Activated B cell treated with CpG ODN at 0.5 μM for 24 hours (primary cell): Measurements from ENCODE around the gene CHRNA9. TPM values are rescaled to one million over a fixed set of nuclear protein-coding genes. Genes with fewer than 3 reads are reported as not detected.
"Not testable (repeated sequence)": the region's sequence is repeated elsewhere in the genome, so short reads cannot be mapped to it uniquely, and the experiment has no call there.

Experiments
- ATAC-seq: fragments of 200-7000 bp; cut with Tn5 transposase; one replicate; pipeline ENCODE4 v1.10.0; 2021; ENCODE audit warnings: low read depth, mild to moderate bottlenecking, moderate library complexity
- CTCF ChIA-PET: fragments of 350-600 bp; sonication (Branson Sonifier 250); formaldehyde crosslinking; loops from one replicate; lab custom pipeline; 2021; ENCODE audit warnings: antibody characterized with exemption; lab: Charles Lee
- POLR2A ChIA-PET: fragments of 350-600 bp; sonication (Branson Sonifier 250); formaldehyde crosslinking; loops from one replicate; lab custom pipeline; 2021; ENCODE audit warnings: antibody characterized with exemption; lab: Charles Lee
- DNase-seq: peaks from one replicate; pipeline ENCODE4 v3.0.0; 2022
- H3K27ac Mint-ChIP-seq: one replicate; pipeline ENCODE4 v1.8.0; 2020; ENCODE audit warnings: mixed read lengths
- H3K27me3 Mint-ChIP-seq: one replicate; pipeline ENCODE4 v1.8.0; 2021; ENCODE audit warnings: mixed read lengths
- H3K36me3 Mint-ChIP-seq: one replicate; pipeline ENCODE4 v1.8.0; 2021; ENCODE audit warnings: low read depth, mixed read lengths
- H3K4me1 Mint-ChIP-seq: one replicate; pipeline ENCODE4 v1.8.0; 2021; ENCODE audit warnings: mixed read lengths
- H3K4me3 Mint-ChIP-seq: one replicate; pipeline ENCODE4 v1.8.0; 2020; ENCODE audit warnings: mild to moderate bottlenecking, mixed read lengths
- H3K9me3 Mint-ChIP-seq: one replicate; pipeline ENCODE4 v1.8.0; 2020; ENCODE audit warnings: mixed read lengths
- CTCF ChIP-seq: fragments of 200-600 bp; IDR thresholded peaks from one replicate; pipeline ENCODE4 v1.8.0; 2022; ENCODE audit warnings: antibody characterized with exemption, mild to moderate bottlenecking
- intact Hi-C: fragments of 100-400 bp; cut with micrococcal nuclease; formaldehyde crosslinking; loops from one replicate; pipeline ENCODE4 v1.15.1; 2024
- total RNA-seq: library from RNA; stranded (reverse); gene quantifications from 2 replicates; pipeline ENCODE4 v1.2.3, GENCODE V29; 2022

CHRNA9 gene
- total RNA-seq, 1 donor from 2014 or later = 0.16 TPM

GRCh38 chr4:40379248-40379647, 44.1 kb downstream of the CHRNA9 start:
- no peaks in the 10 kb centered on the region for H3K36me3 Mint-ChIP-seq
- H3K4me3 Mint-ChIP-seq = no peak overlapping the region
- no peak overlapping the region for H3K27ac Mint-ChIP-seq
- ChIA-PET POLR2A (no interaction called here), CTCF (no interaction called here)
- no peaks in the 10 kb centered on the region for H3K4me1 Mint-ChIP-seq
- intact Hi-C loops = loop anchor here (10.0 kb wide), 1 partner anchor 526 kb away; no protein-coding TSS in a partner anchor
- TF ChIP-seq CTCF = no peak
- ATAC-seq = no peak
- no peaks in the 10 kb centered on the region for H3K9me3 Mint-ChIP-seq
- no peak for DNase-seq
- H3K27me3 Mint-ChIP-seq = peaks cover 3% of the 10 kb centered on the region

GRCh38 chr4:40380647-40381046, 45.5 kb downstream of the CHRNA9 start:
- ATAC-seq = no peak
- Mint-ChIP-seq H3K36me3 (no peaks in the 10 kb centered on the region), H3K9me3 (no peaks in the 10 kb centered on the region), H3K27me3 (peaks cover 3% of the 10 kb centered on the region), H3K4me1 (no peaks in the 10 kb centered on the region), H3K27ac (no peak overlapping the region), H3K4me3 (no peak overlapping the region)
- DNase-seq = no peak
- POLR2A ChIA-PET = no interaction called here
- CTCF ChIA-PET = no interaction called here
- TF ChIP-seq CTCF = no peak
- intact Hi-C loops = no loop called here

GRCh38 chr4:40388239-40388638, 53.1 kb downstream of the CHRNA9 start:
- Mint-ChIP-seq H3K27me3 (no peaks in the 10 kb centered on the region), H3K4me3 (no peak overlapping the region), H3K27ac (no peak overlapping the region), H3K4me1 (no peaks in the 10 kb centered on the region), H3K36me3 (no peaks in the 10 kb centered on the region), H3K9me3 (no peaks in the 10 kb centered on the region)
- intact Hi-C loops = no loop called here
- DNase-seq (no peak), ATAC-seq (no peak)
- ChIA-PET POLR2A (no interaction called here), CTCF (no interaction called here)
- no peak for TF ChIP-seq CTCF

GRCh38 chr4:40389986-40390385, 54.9 kb downstream of the CHRNA9 start:
- no peaks in the 10 kb centered on the region for H3K9me3 Mint-ChIP-seq
- intact Hi-C loops = no loop called here
- DNase-seq = no peak
- H3K27ac Mint-ChIP-seq = no peak overlapping the region
- no peaks in the 10 kb centered on the region for H3K4me1 Mint-ChIP-seq
- CTCF ChIA-PET = no interaction called here
- no peak for ATAC-seq
- H3K36me3 Mint-ChIP-seq = no peaks in the 10 kb centered on the region
- H3K27me3 Mint-ChIP-seq = no peaks in the 10 kb centered on the region
- POLR2A ChIA-PET = no interaction called here
- TF ChIP-seq CTCF = no peak
- no peak overlapping the region for H3K4me3 Mint-ChIP-seq

GRCh38 chr4:40392241-40392640, 57.1 kb downstream of the CHRNA9 start:
- H3K4me3 Mint-ChIP-seq, intact Hi-C loops, CTCF ChIA-PET, H3K27ac Mint-ChIP-seq, DNase-seq, H3K36me3 Mint-ChIP-seq, H3K27me3 Mint-ChIP-seq, H3K4me1 Mint-ChIP-seq, ATAC-seq, POLR2A ChIA-PET, H3K9me3 Mint-ChIP-seq: not testable (repeated sequence)

- ChIA-PET POLR2A (no interaction called here), CTCF (interaction anchor here (0.6 kb wide), 1 partner anchor 282 kb away, joined by 5 read pairs; no protein-coding TSS in a partner anchor)
- no peak for DNase-seq
- no peak overlapping the region for H3K27ac Mint-ChIP-seq
- intact Hi-C loops = no loop called here
- no peak overlapping the region for H3K4me3 Mint-ChIP-seq
- no peak for ATAC-seq
- no peaks in the 10 kb centered on the region for H3K27me3 Mint-ChIP-seq
- H3K9me3 Mint-ChIP-seq = no peaks in the 10 kb centered on the region
- no peak for TF ChIP-seq CTCF
- H3K36me3 Mint-ChIP-seq = no peaks in the 10 kb centered on the region
- no peaks in the 10 kb centered on the region for H3K4me1 Mint-ChIP-seq
Observed at GRCh38 chr4:40394236-40394635, 59.1 kb downstream of the CHRNA9 start.
